NCI-H510A (cell line): Measurements from ENCODE around the gene PRDM16.

Experiments
- DNase-seq: peaks from one replicate; lab custom pipeline; 2025; lab: John Stamatoyannopoulos, UW

The PRDM16 gene

DNA sequence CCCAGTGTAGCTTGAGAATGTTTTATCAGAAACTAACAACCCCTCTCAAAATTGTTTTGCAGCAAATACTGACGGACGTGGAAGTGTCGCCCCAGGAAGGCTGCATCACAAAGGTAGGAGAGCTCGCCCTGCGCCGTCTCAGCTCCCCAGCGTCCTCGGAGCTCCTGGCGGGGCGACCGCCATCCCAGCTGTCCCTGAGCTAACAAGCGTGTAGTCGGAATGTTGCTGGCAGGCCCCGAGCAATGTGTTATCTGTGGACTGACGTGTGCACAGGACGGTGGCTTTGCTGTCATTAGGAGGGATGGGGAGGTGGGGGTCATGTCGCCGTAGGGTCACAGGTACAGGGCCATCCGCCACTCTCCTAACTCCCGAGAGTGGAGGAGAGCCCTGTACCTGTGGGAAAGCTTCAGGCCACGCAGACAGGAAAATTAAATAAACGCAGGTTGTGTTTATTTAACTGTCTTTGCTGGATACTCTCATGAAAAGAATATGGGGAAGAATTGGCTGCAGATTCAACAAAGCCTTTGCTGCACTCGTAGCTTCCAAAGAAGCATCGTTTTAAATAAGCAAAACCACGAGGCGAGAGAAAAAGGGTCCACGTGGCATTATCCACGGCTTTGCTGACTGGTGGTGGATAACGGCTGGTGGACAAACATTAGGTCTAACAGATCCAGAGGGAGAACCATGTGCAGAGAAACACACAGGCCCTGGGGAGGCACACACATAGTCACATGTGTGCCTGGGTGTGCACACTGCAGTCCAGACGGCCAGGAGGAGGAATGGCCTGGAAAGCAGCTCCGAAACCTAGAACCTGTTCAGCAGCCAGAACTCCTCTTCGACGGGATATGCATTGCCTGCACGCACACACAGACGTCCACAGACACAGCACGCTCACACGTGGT, 175.3 kb downstream of the PRDM16 start:
- no peak for DNase-seq

DNA sequence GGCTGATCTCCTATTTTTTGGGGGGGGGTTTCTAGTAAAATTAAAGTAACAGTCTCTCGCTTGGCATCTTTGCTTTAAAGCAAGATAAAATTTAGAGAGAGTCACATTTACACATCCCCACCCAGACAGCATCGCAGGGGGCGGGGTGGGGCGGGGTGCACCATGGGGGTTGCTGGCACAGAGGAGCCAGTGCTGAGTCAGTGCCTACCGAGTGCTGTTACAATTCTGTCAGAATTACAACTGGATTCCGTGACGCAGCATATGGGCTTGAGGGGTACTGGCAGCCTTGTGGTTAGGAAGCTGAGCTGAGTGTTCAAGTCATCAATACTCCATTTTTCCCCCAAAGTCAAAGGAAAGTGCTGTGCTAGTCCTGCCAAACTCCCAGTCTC, 175.9 kb downstream of the PRDM16 start:
- no peak for DNase-seq

DNA sequence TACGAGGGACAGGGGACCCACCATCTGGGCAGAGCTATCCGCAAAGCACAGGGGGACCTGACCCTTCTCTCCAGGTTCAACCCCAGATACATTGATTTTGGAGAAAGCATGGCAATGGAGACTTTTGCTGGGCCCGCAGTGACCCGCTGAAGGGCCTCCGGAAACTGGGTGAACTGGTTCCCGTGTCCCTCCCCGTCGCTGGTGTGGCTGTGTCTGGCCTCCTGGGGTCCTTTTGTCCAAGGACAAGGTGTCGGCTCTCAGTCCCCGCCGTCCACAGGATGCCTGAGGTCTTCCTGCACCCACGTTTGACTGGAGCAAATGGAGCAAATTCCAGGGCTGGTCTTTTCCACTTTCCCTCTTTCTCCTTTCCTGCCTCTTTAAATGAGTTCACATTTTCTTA, 176.3 kb downstream of the PRDM16 start:
- no peak for DNase-seq

DNA sequence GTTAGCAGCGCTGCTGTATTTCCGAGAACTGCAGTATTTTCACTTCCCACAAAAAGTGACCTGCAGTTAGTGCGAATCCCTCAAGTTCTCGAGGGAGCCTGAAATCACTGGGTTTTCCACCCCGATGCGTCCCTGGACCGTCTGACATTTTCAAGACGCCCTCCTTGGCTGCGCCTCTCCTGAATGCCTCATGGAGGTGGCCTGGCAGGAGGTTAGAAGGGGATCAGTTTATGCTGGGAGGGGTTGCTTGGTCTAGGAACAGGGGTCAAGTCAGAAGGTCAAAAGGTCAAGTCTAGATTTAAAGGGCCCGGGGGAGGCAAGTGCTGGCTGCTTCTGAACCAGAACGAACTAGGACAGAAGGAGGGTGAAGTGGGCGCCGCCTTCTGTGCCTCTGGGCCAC, 176.8 kb downstream of the PRDM16 start:
- no peak for DNase-seq

DNA sequence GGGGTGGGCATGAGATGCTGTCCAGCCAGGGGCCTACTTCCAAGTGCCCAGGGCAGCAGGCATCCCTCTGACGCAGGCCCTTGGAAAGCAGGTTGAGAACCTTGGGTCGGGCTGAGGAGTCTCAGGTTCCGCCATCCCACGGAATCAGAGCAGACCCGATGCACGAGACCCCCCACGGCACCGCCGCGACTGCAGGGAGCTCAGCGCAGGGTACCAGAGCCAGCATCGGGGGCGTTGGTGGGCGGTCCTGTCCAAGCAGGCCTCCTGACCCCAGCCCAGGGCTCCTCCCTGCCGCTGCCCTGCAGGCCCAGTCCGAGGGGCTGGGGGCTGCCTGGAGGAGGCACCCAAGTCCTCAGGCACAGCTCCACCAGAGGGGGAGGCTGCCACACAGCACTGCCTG, 177.2 kb downstream of the PRDM16 start:
- no peak for DNase-seq

DNA sequence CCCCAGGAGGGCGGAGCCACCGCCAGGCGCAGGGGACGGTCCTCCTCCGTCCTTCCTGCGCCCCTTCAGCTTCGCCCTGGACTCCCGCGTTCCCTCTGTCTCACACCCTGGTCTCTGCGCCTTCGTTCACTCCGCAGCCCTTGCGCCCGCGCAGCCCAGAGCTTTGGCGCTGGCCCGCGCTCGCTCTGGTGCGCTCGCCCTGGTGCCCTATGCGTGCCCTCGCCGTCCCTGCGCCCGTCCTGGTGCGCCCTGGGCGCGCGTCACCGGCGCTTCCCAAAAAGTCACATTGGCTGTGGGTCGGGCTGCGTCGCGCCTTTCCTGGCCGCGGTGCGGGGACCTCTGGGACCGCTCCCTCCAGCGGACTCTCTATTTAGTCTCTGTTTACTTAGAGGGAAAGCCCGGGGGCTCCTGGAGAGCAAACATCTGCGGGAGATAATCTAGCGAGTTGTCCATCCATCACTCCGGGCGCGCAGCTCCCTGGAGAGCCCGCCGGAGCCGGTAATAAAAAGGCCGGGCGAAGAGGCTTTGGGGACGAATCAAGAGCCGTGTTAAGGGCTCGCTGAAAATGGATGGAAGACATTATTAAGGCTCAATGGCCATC, 178.6 kb downstream of the PRDM16 start:
- no peak for DNase-seq

DNA sequence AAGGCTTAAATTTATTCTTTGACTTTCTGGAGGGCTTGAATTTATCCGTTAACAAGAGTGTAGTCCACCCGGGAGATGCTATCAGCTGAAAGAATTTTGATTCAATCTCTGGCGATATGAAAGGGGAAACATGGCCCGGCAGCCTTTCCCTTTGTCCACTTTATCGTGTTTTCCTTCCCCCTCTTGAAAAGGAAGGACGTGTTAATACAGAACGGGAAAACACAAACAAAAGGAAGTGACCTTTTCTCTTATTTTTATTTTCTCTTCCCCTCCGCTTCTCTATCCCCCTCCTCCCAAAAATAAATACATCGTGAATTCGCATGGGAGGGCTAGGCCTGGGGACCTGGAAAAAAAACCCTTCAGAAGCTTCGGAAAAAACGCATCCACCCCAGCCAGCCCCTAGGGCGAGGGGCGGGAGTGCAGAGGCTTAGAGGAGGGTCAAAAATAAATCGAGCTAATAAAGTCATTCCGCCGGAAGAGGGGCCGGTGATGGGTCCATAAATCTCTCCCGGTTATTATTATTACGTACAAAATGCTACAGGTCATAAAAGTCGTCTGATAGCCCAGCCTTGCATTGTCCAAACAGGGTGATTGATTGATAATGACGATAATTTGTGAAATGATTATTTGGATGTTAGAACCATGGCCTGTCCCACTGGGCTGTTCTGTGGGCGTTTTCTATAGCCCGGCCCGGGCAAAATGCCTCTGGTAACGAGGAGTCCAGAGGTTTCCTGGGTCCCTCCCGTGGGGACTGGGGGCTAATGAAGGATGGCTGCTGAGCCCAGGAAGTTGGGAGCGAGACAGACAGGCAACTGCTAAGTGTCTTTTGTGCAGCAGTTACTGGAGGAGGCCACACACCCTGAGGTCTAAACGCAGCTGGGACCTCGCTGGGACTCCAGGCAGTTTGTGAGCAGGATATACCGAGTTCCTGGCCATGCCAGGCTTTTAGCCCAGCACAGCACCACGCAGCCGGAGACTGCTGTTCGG, 179.4 kb downstream of the PRDM16 start:
- no peak for DNase-seq

DNA sequence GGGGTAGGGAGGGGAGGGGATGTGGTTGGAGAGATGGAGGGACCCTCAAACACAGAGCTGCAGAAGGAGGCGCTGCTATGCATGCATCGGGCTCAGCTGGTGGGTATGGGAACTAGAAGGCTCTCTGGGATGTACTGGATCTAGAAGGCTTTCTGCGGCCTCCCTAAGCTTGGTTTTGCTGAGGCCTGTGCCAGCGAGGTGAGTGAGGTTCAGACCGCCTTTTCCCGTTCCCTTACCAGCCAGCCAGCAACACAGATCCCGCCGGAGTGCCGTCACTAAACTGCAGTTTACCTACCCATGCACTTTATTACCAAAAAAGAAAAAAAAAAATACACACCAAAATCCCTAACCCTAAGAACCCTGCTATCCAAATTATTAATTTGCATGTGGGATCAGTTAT, 180.2 kb downstream of the PRDM16 start:
- no peak for DNase-seq

DNA sequence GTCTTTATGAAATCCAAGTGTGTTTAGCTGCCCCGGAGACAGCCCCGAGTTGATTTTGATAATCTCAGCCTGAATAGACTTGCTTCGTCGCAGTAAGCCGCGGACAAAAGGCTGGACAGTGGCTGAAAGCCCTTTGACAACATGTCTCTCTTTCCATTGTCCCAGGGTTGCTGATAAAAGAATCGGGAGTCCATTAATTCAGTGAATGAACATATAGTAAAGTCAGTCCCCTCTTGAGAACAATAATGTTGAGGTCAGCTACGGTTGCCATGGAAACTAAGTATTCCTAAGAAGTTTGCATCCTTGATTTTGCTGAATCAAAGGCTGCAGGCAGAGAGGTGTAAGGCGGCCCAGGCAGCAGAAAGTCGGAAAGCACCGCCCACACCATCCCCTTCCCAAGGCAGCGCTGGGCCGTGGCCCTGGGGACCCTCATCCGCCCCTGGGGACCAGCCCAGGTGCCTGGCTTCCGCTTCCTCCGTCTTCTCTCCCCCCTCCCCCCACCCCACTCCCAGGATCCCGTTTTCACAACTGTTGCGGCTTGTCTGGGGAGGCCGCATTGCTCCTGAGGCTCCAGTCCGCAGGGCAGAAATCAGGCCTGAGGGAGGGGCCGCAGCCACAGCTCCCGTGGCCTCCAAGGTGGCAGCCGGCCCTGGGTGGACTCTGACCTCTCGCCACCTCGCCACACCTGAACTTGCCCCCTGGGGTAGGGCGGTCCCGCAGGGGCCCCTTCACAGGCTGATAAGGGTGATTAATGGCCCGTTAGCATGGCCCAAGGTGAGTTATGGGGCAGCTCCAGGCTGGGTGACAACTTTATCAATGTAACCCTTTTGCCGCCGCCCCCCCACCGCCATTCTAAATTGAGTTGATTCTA, 180.9 kb downstream of the PRDM16 start:
- DNase-seq: no peak

DNA sequence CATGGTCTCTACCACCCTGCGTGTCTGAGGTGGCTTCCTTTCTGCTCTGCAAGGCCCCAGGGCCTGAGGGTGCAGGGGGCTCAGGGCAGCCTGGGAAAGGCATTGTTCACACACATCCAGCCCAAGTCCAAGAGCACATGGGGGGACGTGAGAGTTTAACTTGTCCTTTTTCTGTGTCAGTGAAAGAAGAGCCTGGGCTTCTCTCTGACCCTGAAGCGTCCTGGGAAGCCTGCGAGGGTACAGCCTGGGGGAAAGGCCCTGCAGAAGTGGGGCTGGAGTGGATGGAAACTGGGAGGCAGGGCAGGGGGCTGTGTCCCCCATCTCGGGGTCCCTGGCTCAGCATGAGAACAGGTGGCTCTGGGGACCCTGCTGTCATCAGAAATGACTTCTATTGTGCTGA, 181.6 kb downstream of the PRDM16 start:
- no peak for DNase-seq

DNA sequence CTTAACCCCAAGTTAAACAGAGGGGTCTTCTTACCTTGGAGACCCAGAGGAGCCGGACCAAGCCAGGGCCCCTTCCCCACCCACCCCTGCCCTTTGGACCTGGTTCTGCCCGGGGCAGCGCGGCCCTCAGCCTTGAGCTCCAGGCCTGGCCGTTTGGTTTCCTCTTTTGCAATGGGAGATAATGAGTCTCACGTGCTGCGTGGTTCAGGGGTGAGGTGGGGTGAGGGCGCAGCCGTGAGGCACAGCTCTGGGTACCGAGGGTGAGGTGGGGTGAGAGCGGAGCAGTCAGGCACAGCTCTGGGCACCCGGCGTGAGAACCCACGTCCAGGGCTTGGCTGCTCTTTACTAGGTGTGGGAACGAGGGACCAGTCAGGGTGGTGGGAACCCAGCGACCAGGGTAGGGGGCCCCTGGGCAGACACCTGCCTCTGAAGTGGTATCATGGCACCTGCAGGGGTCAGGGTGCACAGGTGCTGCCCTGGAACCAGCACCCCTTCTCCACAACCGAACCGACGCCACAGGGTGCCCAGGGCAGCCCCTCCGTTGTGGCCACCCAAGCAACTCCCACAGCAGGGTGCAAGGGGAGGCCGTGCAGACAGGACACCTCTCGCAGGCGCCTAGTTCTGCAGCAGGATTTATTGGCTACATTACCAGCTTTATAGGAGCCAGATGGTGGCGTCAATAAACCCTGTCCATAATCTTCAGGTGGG, 182.2 kb downstream of the PRDM16 start:
- DNase-seq: no peak

DNA sequence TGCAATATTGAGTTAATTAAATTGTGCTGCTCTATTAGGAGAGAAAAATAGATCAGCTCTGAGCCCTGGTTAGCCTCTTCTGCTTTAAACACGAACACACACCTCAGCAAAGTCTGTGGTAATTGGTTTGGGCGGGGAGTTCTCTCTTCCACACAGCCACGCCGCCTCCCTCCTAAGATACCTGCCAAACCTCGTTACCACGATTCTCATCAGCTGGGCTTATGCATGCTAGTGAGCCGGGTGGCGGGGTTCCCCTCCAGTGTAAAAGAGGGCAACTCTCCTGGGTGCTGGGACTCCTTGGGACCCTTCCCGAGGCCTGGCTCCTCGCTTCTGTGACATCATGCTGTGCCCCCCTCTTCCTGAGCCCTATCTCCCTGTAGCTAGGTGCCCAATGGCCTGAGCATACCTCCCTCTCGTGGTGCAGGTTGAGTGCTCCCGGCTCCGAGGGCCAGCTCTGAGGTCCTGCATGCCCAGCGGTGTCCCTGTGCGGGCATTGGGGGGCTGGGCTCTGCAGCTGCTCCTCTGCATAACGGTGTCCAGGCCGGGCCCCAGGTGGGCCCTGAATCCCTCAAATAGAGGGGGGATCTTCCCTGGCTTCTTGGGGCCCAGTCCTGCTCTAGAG, 182.9 kb downstream of the PRDM16 start:
- no peak for DNase-seq

DNA sequence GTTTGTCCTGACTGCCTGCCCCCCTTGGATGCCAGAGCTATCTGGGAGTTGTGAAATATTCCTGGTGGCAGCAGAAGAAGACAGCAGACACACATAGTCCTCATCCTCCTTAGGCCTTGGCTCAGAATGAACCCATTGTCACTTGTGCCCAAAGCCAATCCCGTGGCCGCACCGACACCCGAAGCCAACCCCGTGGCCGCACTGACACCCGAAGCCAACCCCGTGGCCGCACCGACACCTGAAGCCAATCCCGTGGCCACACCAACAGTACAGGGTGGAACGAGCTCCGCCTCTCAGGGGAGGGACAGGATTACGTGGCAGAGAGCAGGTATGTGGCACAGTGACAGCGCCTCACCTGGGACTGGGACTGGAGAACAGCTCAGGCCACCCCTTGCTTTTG, 186.7 kb downstream of the PRDM16 start:
- DNase-seq: no peak

DNA sequence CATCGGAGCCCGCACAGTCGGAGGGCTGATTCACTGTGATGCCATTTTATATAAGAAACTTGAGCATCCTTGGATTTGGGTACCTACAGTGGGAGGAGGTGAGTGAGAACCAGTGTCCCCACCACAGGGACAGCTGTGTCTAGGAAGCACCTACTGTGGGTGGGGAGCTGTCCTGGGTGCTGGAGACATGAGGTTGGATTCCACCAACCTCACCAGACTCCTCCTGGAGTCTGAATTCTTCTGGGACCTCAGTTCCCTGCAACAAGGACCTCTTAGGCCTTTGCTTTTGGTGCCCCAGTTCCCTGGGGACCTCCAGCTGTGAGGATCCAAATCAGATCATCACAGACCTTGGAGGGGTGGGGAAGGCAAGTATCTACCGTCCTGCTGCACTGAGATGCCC, 188.8 kb downstream of the PRDM16 start:
- DNase-seq: no peak

DNA sequence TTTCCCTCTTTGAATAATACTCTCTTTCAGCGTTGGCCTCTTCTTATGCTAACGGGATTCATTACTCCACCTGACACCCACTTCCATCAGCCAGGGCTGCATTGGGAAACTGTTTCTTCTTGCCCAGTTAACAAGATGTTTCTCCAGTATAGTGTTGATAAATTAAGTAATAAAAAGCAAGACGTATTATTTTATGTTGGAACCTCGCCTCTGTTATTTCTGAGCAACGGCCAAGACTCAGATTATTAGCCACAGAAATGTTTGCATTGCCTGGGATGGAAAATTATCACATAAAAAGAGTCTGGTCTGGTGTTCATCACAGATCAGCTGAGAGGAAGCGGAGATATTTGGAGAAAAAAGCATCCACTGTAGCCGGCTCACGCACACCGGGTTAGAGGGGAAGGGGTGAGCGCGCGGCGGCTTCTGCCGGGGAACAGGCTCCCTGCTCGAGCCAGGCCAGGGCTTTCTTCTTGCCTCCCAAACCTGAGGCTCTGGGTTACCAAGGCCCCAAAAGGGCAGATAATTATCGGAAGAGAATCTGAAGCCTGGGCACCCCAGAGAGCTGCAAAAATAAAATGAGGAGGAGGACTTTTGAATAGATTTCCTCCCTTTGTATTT, 189.5 kb downstream of the PRDM16 start:
- no peak for DNase-seq

DNA sequence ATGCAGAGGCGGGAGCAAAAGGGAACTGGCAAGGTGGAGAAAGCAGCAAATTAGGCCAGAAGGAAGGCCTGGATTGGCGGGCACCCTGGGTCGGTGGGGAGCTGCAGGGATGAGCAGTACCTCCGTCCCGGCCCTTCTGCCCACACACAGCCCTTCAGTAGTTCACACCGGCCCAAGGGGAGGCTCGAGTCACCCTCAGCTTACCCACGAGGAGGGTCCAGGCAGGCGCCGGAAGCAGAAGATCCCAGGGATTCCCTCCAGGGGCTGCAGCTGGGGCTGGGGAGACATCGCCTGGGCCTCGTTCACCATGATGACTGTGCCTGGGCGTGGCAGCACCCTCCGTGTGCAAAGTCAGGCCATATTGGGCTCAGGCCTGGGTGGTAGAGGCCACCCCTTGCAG, 190.0 kb downstream of the PRDM16 start:
- no peak for DNase-seq

DNA sequence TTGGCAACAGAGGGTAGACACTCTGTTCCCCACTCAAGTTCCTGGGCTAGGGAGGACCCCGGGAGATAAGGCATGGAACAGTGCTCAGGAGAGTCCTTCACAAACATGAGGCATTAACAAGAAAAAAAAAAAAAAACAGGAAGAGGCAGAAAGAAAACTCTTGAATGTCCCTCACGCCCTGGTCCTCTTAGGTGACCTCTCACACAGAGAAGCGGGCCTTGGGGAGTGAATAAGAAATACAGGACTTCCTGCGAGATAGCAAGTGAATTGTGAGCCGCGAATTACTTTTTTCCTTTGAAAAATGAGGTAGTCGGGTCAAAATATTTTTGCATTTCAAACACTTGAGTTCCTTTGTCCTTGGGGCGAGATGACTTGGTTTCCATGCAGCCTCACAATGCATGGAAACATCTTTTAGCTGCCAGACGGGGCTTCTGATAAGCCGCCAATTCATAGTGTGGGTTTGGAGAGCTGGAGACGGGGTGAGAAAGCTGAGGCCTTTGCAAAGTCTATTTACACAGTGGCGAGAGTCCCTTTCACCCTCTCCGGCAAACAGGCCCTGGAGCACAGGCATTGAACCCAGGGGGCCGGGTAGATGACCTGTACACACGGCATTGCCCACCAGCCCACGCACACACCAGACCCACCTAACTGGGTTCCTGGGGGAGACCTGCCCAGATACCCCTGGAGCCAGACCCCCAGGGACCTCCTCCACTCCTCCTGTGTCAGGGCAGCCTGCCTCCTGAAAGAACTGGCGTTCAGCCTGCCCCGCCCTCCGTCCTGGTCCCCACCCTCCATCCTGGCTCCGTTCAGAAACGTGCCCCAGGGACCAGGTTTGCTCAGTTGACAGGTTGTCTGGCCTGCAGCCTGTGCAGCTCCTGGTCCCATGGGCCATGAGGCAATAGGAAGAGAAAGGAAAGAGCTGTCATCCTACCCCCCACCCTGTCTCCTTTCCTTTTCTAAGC, 192.3 kb downstream of the PRDM16 start:
- DNase-seq: no peak

DNA sequence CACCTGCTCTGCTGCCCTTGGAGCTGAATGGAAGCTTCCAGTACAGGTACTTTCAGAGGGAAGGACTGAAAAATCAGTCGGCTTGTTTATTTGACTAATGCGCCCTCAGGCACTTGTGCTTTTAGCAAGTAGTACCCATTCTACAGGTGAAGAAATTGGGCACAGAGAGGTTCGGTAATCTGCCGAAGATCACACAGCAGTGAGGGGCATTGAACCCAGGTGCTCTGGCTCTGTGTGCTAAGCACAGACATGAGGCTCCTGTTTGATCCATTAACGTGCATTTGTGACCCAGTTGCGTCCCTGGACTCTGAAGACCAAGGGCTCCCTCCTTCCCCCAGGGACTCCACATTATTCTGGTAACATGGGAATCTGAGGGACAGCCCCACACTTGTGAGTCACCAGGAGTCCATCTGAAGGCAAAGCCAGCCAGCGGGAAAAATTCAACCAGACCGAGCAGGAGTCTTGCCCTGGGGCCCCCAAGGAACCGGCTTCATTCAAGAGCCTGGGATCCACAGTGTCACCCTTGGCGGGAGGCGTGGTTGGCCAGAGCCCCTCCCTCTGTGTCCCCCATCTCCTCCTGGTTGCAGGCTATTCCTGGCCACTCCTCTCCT, 193.1 kb downstream of the PRDM16 start:
- no peak for DNase-seq
